Dendritic cell treated with granulocyte-macrophage colony-stimulating factor and Interleukin-4, amounts not matched to agents 40 ng/mL and 50 ng/mL, for 4 days (primary cell): ENCODE measurements around the gene TRIM7.
"Not testable (repeated sequence)": the region's sequence is repeated elsewhere in the genome, so short reads cannot be mapped to it uniquely, and the experiment has no call there.

Experiments used
- H3K27ac Mint-ChIP-seq: one replicate; pipeline ENCODE4 v1.8.0; 2022; ENCODE audit warnings: mild to moderate bottlenecking, mixed read lengths
- H3K27me3 Mint-ChIP-seq: one replicate; pipeline ENCODE4 v1.8.0; 2022; ENCODE audit warnings: mild to moderate bottlenecking, mixed read lengths
- H3K36me3 Mint-ChIP-seq: one replicate; pipeline ENCODE4 v1.8.0; 2022; ENCODE audit warnings: low read depth, mixed read lengths
- H3K4me1 Mint-ChIP-seq: one replicate; pipeline ENCODE4 v1.8.0; 2022; ENCODE audit warnings: low read depth, mixed read lengths
- H3K4me3 Mint-ChIP-seq: one replicate; pipeline ENCODE4 v1.8.0; 2022; ENCODE audit warnings: mild to moderate bottlenecking, moderate library complexity, mixed read lengths
- H3K9me3 Mint-ChIP-seq: one replicate; pipeline ENCODE4 v1.8.0; 2022; ENCODE audit warnings: mixed read lengths
- intact Hi-C: fragments of 100-400 bp; cut with micrococcal nuclease; formaldehyde crosslinking; loops from one replicate; pipeline ENCODE4 v1.15.0; 2022

Gene TRIM7

GRCh38 chr5:181223058-181223728 lies 18.2 kb upstream of the TRIM7 start, which contains the start of gene TRIM41:
Gene TRIM41 (plus strand): TSS chr5:181223281. CDS start chr5:181224000, 719 bp downstream.
- Mint-ChIP-seq H3K4me1 (peaks cover 47% of the 10 kb centered on the region), H3K36me3 (peaks cover 22% of the 10 kb centered on the region), H3K4me3 (peak within 1 kb of the TSS; percentile 82), H3K9me3 (no peaks in the 10 kb centered on the region), H3K27me3 (peaks cover 3% of the 10 kb centered on the region), H3K27ac (peak within 1 kb of the TSS; percentile 93)
- intact Hi-C loops, result loop anchor here (1.0 to 5.0 kb wide), 3 partner anchors 16 to 39 kb away; partner anchors contain the start of gene TRIM52

DNA sequence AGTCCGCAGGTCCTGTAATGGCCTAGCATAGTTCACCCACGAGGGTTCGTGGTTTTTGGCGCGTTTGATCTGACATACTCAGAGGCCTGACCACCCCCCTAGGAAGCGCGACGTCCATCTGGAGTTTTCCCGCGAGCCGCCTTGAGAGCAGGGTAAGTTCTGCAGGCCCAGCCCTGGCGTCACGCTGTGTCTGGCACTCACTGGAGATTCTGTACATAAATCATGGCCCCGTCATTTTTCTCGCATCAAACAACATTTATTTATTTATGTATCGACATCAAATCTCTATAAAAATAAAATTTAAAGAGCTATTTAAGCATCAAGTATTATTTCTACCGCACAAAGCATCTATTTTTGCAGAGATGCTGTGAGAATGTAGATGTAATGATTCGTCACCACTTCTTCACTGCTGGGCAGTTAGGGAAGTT lies 17.6 kb upstream of the TRIM7 start:
- Mint-ChIP-seq H3K27ac (peak overlapping the region; percentile 93), H3K4me1 (peaks cover 52% of the 10 kb centered on the region), H3K36me3 (peaks cover 21% of the 10 kb centered on the region), H3K9me3 (no peaks in the 10 kb centered on the region), H3K27me3 (peaks cover 5% of the 10 kb centered on the region), H3K4me3 (peak overlapping the region; percentile 82)
- intact Hi-C loops, result loop anchor here (1.0 to 5.0 kb wide), 4 partner anchors 16 to 40 kb away; partner anchors contain the start of gene TRIM52

- H3K4me1 Mint-ChIP-seq, result peaks cover 58% of the 10 kb centered on the region
- H3K27ac Mint-ChIP-seq, result peak overlapping the region; percentile 93
- peaks cover 11% of the 10 kb centered on the region for H3K27me3 Mint-ChIP-seq
- intact Hi-C loops, result loop anchor here (1.0 to 5.0 kb wide), 3 partner anchors 15 to 40 kb away; partner anchors contain the start of gene TRIM52
- H3K4me3 Mint-ChIP-seq, result peak overlapping the region; percentile 76
- peaks cover 15% of the 10 kb centered on the region for H3K36me3 Mint-ChIP-seq
- H3K9me3 Mint-ChIP-seq, result no peaks in the 10 kb centered on the region
Observed at GRCh38 chr5:181221792-181222629, 17.0 kb upstream of the TRIM7 start.

- Mint-ChIP-seq H3K9me3 (no peaks in the 10 kb centered on the region), H3K27me3 (peaks cover 17% of the 10 kb centered on the region), H3K4me1 (peaks cover 63% of the 10 kb centered on the region), H3K27ac (no peak overlapping the region), H3K36me3 (peaks cover 9% of the 10 kb centered on the region), H3K4me3 (no peak overlapping the region)
- intact Hi-C loops, result loop anchor here (5.0 kb wide), 1 partner anchor 41 kb away; the partner anchor contains the start of gene TRIM52
Observed at GRCh38 chr5:181221105-181221791, 16.3 kb upstream of the TRIM7 start.

GRCh38 chr5:181220178-181220515 lies 15.2 kb upstream of the TRIM7 start:
- peak overlapping the region; percentile 41 for H3K27ac Mint-ChIP-seq
- H3K36me3 Mint-ChIP-seq, result peaks cover 9% of the 10 kb centered on the region
- peaks cover 65% of the 10 kb centered on the region for H3K4me1 Mint-ChIP-seq
- H3K4me3 Mint-ChIP-seq, result no peak overlapping the region
- H3K27me3 Mint-ChIP-seq, result peaks cover 21% of the 10 kb centered on the region
- no peaks in the 10 kb centered on the region for H3K9me3 Mint-ChIP-seq
- intact Hi-C loops, result loop anchor here (5.0 kb wide), 1 partner anchor 42 kb away; the partner anchor contains the start of gene TRIM52

DNA sequence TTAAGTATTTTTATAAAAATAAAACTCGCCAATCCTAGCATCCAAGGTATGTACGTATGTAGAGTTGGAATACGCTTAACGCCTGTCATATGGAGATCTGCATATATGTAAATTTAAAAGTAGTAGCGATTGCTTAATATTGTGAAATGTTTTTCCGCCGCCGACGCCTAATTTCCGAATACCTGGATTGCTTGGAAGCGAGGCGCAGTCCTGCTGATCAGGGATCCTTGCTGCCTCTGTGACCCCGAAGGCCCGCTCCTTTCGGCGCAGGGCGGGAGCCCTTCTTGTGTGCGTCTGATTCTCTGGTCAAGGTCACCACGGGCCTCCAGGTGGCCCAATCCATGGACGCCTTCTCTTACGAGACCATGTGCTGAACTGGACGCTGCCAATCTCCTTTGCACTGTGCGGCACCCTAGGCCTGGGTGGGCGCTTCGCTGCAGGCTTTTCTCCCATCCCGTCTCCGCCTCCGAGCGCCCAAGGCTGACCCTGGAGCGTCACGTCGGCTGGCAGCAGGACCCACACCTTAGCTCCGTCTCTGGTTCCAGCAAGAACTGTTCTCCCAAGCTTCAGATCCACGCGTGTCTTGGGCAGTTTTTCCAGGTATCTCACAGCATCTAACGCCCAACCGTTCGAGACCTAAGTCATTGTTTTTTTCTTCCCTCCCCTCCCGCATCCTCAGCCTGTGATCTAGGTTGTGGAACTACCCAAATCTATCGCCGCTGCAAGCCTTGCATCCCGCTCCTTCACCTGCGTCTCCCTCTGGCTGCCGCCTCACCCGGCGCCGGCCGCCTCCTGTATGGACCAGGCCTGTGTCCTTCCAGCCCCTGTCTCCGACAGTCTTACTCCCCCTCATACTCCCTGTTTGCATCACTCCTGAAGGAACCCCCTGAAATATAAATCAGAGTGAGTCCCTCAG lies 14.5 kb upstream of the TRIM7 start:
- H3K27ac Mint-ChIP-seq, result peak overlapping the region; percentile 41
- intact Hi-C loops, result loop anchor here (5.0 kb wide), 1 partner anchor 43 kb away; the partner anchor contains the start of gene TRIM52
- H3K4me3 Mint-ChIP-seq, result peak overlapping the region; percentile 20

GRCh38 chr5:181218795-181219124 lies 13.8 kb upstream of the TRIM7 start:
- Mint-ChIP-seq H3K27ac (peak overlapping the region; percentile 63), H3K36me3 (peaks cover 7% of the 10 kb centered on the region), H3K27me3 (peaks cover 21% of the 10 kb centered on the region), H3K4me1 (peaks cover 53% of the 10 kb centered on the region), H3K9me3 (no peaks in the 10 kb centered on the region), H3K4me3 (peak overlapping the region; percentile 69)
- intact Hi-C loops, result no loop called here

More for the DNA sequence above, 14.5 kb upstream of the TRIM7 start:
- peaks cover 21% of the 10 kb centered on the region for H3K27me3 Mint-ChIP-seq
- peaks cover 9% of the 10 kb centered on the region for H3K36me3 Mint-ChIP-seq
- H3K4me1 Mint-ChIP-seq, result peaks cover 61% of the 10 kb centered on the region
- H3K9me3 Mint-ChIP-seq, result no peaks in the 10 kb centered on the region

GRCh38 chr5:181217803-181218062 lies 12.7 kb upstream of the TRIM7 start:
- H3K36me3 Mint-ChIP-seq, result no peaks in the 10 kb centered on the region
- peak overlapping the region; percentile 47 for H3K27ac Mint-ChIP-seq
- peak overlapping the region; percentile 71 for H3K4me3 Mint-ChIP-seq
- intact Hi-C loops, result no loop called here
- peaks cover 49% of the 10 kb centered on the region for H3K4me1 Mint-ChIP-seq
- peaks cover 26% of the 10 kb centered on the region for H3K27me3 Mint-ChIP-seq
- H3K9me3 Mint-ChIP-seq, result no peaks in the 10 kb centered on the region

- peaks cover 26% of the 10 kb centered on the region for H3K27me3 Mint-ChIP-seq
- H3K4me3 Mint-ChIP-seq, result peak overlapping the region; percentile 71
- H3K27ac Mint-ChIP-seq, result peak overlapping the region; percentile 47
- H3K4me1 Mint-ChIP-seq, result peaks cover 48% of the 10 kb centered on the region
- H3K9me3 Mint-ChIP-seq, result no peaks in the 10 kb centered on the region
- H3K36me3 Mint-ChIP-seq, result no peaks in the 10 kb centered on the region
- intact Hi-C loops, result no loop called here
Observed at GRCh38 chr5:181217111-181217802, 12.3 kb upstream of the TRIM7 start.

GRCh38 chr5:181215997-181216989 lies 11.3 kb upstream of the TRIM7 start:
- peaks cover 26% of the 10 kb centered on the region for H3K27me3 Mint-ChIP-seq
- peak overlapping the region; percentile 61 for H3K4me3 Mint-ChIP-seq
- no peaks in the 10 kb centered on the region for H3K36me3 Mint-ChIP-seq
- intact Hi-C loops, result no loop called here
- peak overlapping the region; percentile 39 for H3K27ac Mint-ChIP-seq
- H3K9me3 Mint-ChIP-seq, result no peaks in the 10 kb centered on the region
- peaks cover 38% of the 10 kb centered on the region for H3K4me1 Mint-ChIP-seq

DNA sequence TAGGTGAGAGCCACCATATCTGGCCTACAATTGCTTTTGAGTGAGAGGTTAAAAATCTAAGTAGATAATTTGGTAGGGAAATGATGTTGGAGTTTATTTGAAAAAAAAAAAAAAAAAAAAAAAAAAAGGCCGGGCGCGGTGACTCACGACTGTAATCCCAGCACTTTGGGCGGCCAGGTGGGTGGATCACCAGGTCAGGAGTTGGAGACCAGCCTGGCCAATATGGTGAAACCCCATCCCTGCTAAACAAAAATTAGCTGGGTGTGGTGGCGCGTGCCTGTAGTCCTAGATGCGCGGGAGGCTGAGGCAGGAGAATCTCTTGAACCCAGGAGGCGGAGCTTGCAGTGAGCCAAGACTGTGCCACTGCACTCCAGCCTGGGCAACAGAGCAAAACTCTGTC lies 9.3 kb upstream of the TRIM7 start:
- H3K27ac Mint-ChIP-seq, H3K36me3 Mint-ChIP-seq, H3K4me3 Mint-ChIP-seq, intact Hi-C loops, H3K9me3 Mint-ChIP-seq: not testable (repeated sequence)
- Mint-ChIP-seq H3K4me1 (peaks cover 25% of the 10 kb centered on the region), H3K27me3 (peaks cover 23% of the 10 kb centered on the region)

DNA sequence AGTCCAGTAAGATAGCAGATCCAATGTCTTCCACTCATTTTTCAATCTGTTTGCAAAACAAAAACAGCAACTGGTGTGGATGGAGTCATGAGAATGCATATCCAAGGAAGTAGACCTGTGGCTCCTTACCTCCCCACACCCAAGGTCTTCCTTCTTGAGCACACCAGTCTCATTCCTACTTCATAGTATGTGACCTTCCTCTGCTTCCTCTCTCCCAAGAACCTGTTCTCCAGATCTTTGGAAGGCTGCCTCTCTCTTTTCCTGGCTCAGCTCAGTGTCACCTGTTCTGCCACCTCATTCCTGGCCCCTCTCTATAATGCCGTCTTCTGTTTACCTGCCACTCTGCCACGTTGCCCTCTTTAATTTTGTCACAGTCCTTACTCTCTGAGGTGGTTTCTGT lies 7.9 kb upstream of the TRIM7 start:
- intact Hi-C loops, result no loop called here
- peaks cover 23% of the 10 kb centered on the region for H3K27me3 Mint-ChIP-seq
- H3K27ac Mint-ChIP-seq, result no peak overlapping the region
- H3K9me3 Mint-ChIP-seq, result no peaks in the 10 kb centered on the region
- H3K4me3 Mint-ChIP-seq, result no peak overlapping the region
- H3K36me3 Mint-ChIP-seq, result no peaks in the 10 kb centered on the region
- H3K4me1 Mint-ChIP-seq, result peaks cover 21% of the 10 kb centered on the region
